GM21526 (cell line): Measurements from ENCODE around the gene DDC.
A peak's percentile ranks its signal among the peaks of the same experiment; 100 is the strongest.
"Not testable (repeated sequence)": the region's sequence is repeated elsewhere in the genome, so short reads cannot be mapped to it uniquely, and the experiment has no call there.

Experiments used
- ATAC-seq: cut with Tn5 transposase; IDR thresholded peaks from one replicate; pipeline ENCODE4 v1.9.1; 2021; ENCODE audit warnings: moderate library complexity; ENCODE audit not compliant: unreplicated experiment, low FRiP score

The DDC gene

GRCh38 chr7:50466815-50467585 is 98.2 kb downstream of the DDC start:
- ATAC-seq = no peak

DNA sequence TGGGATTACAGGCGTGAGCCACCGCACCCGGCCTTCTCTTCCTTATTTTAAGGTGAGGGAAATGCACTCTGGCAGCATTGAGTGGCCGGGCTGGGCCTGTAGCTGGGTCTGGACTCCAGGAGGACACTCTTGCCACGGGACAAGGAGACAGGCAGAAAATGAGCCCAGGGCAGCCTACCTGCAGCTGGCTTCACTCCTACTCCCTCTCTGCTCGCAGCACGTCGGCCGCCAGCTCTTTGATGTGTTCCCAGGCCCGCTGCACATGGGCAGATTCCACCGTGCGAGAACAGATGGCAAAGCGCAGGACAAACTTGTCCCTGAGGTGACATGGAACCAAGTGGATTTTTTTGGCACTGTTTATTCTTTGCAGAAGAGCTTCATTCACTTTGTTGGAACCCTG is 102.2 kb downstream of the DDC start:
- ATAC-seq = no peak

GRCh38 chr7:50462361-50462760 is 102.8 kb downstream of the DDC start:
- ATAC-seq = no peak

DNA sequence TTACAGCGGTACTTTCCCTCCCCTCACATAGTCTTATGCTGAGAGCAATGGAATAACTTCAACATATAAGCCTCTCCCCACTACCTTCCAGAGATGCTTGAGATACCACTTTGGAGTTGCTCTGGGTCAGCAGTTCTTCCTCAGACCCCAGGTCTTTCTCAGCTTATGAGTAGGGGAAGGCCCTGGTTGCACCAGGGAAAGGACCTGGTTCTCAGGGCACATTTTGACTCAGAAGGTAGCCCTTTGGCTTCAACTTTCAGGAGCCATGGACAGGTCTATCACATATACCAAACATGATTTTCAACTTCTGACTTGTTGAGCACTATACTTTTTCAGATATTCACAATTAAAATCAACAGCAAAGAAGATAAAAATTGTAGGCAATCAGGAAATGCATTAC is 103.5 kb downstream of the DDC start:
- no peak for ATAC-seq

DNA sequence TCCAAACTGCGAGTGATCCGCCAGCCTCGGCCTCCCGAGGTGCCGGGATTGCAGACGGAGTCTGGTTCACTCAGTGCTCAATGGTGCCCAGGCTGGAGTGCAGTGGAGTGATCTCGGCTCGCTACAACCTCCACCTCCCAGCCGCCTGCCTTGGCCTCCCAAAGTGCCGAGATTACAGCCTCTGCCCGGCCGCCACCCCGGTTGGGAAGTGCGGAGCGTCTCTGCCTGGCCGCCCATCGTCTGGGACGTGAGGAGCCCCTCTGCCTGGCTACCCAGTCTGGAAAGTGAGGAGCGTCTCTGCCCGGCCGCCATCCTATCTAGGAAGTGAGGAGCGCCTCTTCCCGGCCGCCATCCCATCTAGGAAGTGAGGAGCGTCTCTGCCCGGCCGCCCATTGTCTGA is 106.0 kb downstream of the DDC start:
- ATAC-seq = not testable (repeated sequence)

DNA sequence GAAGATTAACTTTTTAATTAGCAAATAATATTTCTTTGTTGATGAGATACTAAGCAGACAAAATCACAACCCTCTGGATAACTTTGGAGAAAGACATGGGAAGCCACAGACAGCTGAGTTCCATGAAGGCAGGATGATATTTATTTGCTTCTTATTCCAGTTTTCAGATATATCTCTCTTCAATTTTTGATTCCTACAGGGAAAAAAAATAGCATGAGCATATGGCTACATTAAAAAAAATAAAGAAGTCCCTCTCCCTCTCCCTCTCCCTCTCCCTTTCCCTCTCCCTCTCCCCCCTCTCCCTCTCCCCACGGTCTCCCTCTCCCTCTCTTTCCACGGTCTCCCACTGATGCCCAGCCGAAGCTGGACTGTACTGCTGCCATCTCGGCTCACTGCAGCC is 106.6 kb downstream of the DDC start:
- not testable (repeated sequence) for ATAC-seq

GRCh38 chr7:50456371-50457123 is 108.7 kb downstream of the DDC start:
- ATAC-seq = no peak

- ATAC-seq = no peak
Observed at GRCh38 chr7:50455658-50456057, 109.5 kb downstream of the DDC start.

DNA sequence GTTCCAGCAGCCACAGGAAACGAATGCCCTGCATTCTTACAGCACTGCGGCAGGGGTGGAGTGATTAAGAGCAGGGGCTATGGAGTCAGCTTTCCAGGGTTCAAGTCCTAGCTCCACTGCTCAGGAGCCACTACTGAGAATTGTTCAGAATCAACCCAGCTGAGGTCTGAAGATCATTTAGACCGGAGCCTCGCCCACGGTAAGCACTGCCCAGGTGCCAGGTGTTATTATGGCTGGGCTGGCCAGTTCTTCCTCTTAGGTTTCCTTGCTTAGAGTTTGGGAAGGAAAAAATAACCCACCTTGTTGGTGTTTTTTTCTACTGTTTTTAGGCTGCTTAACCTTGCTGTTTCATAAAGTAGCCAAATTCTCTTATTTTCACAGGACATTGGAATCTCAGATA is 110.2 kb downstream of the DDC start:
- ATAC-seq = no peak

GRCh38 chr7:50450590-50451032 is 114.6 kb downstream of the DDC start:
- peak; percentile 18 for ATAC-seq

GRCh38 chr7:50449881-50450589 is 115.2 kb downstream of the DDC start, which contains the start of gene FIGNL1:
FIGNL1 (minus strand) TSS chr7:50450350; CDS start chr7:50447287, 3,063 bp downstream.
- peak; percentile 81 for ATAC-seq

DNA sequence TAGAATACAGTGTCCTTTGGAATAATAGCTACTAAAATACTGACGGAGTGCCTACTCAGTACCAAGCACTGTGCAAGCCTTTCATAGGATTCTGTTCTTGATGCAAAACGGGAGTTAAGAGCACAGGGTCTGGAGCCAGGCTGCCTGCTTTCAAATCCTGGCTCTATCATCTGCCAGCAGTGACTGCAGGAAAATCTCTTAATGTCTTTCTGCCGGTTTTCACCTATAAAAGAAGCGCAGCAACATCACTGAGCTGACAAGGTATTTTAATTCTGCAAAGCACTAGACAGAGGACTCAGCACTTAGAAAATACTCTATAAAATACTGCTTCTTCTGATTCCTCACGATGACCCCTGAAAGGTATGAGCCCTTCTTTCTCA is 115.7 kb downstream of the DDC start:
- ATAC-seq = no peak

- ATAC-seq = peak; percentile 33
Observed at GRCh38 chr7:50448823-50449222, 116.4 kb downstream of the DDC start.

DNA sequence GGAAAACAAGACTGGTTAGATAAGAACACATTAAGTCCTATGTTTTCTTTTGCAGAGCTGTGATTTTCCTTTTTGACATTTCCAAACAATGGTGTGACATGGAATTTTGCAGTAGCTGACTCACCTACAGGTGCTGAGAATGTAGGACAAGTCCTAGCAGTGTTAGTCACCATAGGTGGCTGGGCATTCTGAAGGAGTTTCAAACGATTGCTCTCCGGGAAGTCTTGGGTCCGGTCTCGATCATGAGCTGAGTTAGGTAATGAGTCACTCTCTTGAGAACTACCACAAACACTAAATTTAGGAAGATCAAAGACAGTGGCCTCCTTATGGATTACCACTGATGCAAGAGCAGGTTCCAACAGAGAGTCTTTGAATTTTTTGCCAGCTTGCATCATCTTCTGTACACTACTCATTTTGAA is 118.7 kb downstream of the DDC start:
- ATAC-seq = no peak

GRCh38 chr7:50436133-50436806 is 128.9 kb downstream of the DDC start:
- no peak for ATAC-seq

DNA sequence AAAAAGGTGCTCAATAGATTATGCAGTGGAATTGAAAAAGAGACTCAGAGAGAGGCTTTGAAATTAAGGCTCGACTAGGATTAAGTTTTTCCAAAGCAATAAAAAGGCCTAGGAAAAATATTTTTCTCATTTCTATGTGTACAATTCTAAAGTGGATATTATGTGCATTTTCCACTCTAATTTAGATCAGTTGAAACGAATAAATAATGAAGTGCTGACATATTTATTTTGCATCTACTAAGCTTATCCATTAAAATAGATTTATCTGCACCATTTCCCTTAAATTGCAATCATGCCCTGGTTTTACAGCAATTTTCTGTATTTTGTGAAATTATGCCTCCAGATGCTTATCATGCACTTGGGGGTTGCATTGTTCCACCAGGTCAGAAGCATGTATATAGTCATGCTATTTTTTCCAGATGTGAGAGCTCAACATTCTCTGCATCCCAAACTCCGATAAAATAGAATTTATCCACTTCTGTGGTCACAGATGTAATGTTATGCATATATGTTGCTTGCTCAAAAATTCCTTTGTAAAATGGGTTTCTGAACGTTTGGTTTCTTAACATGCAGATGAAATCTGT is 133.4 kb downstream of the DDC start:
- ATAC-seq = no peak

- no peak for ATAC-seq
Observed at GRCh38 chr7:50431316-50431715, 133.9 kb downstream of the DDC start.

GRCh38 chr7:50428911-50429310 is 136.3 kb downstream of the DDC start:
- ATAC-seq = no peak

- ATAC-seq = no peak
Observed at GRCh38 chr7:50427518-50427917, 137.7 kb downstream of the DDC start.
